Neural cell (in vitro differentiated cells): ENCODE data around the gene CSNK1E. TPM values are rescaled to one million over a fixed set of nuclear protein-coding genes. Genes with fewer than 3 reads are reported as not detected.

Experiments
- H2AFZ ChIP-seq: fragments of 200-600, 300-800 bp; sonication (generic), shearing (Covaris generic); 2 replicates; pipeline ENCODE4 v1.6.0; 2014; ENCODE audit warnings: low read depth, mild to moderate bottlenecking, antibody characterized with exemption, low read length, moderate library complexity
- H3F3A ChIP-seq: fragments of 200-600 bp; shearing (Covaris generic); 2 replicates; pipeline ENCODE4 v1.6.1; 2016; ENCODE audit warnings: mild to moderate bottlenecking, moderate library complexity, mixed read lengths, antibody characterized with exemption, low read length; ENCODE audit not compliant: insufficient read depth, poor library complexity, severe bottlenecking
- H3K27ac ChIP-seq: fragments of 200-600, 300-800 bp; sonication (generic), shearing (Covaris generic); 2 replicates; pipeline ENCODE4 v1.5.1; 2014; ENCODE audit warnings: mild to moderate bottlenecking, low read length, moderate library complexity
- H3K27me3 ChIP-seq: fragments of 300-800, 200-600 bp; sonication (generic), shearing (Covaris generic); 2 replicates; pipeline ENCODE4 v1.6.0; 2014; ENCODE audit warnings: mild to moderate bottlenecking, low read depth, low read length, moderate library complexity; ENCODE audit not compliant: insufficient read depth
- H3K36me3 ChIP-seq: fragments of 300-800, 200-600 bp; sonication (generic), shearing (Covaris generic); 2 replicates; pipeline ENCODE4 v1.5.1; 2014; ENCODE audit warnings: mild to moderate bottlenecking, antibody characterized with exemption, low read length, moderate library complexity; ENCODE audit not compliant: insufficient read depth
- H3K4me2 ChIP-seq: fragments of 300-800, 200-600 bp; sonication (generic), shearing (Covaris generic); 2 replicates; pipeline ENCODE4 v1.6.0; 2014; ENCODE audit warnings: mild to moderate bottlenecking, low read length
- H3K4me3 ChIP-seq: fragments of 300-800, 200-600 bp; sonication (generic), shearing (Covaris generic); 2 replicates; pipeline ENCODE4 v1.5.1; 2014; ENCODE audit warnings: mild to moderate bottlenecking, low read length, moderate library complexity
- H3K79me2 ChIP-seq: fragments of 200-600 bp; shearing (Covaris generic); replicated peaks from 2 replicates; pipeline ENCODE4 v1.6.0; 2014; ENCODE audit warnings: mild to moderate bottlenecking, low read length, moderate library complexity; ENCODE audit not compliant: insufficient read depth
- H3K9ac ChIP-seq: fragments of 300-800, 200-600 bp; sonication (generic), shearing (Covaris generic); 2 replicates; pipeline ENCODE4 v1.6.1; 2016; ENCODE audit warnings: mild to moderate bottlenecking, low read length, mixed read lengths
- H3K9me2 ChIP-seq: fragments of 200-600 bp; shearing (Covaris generic); 2 replicates; pipeline ENCODE4 v1.6.1; 2016; ENCODE audit warnings: mild to moderate bottlenecking, low read length, mixed read lengths; ENCODE audit not compliant: insufficient read depth
- H3K9me3 ChIP-seq: fragments of 200-600, 300-800 bp; sonication (generic), shearing (Covaris generic); 2 replicates; pipeline ENCODE4 v1.6.1; 2016; ENCODE audit warnings: mild to moderate bottlenecking, mixed run types, low read length, moderate library complexity, mixed read lengths
- H4K20me1 ChIP-seq: fragments of 200-600 bp; shearing (Covaris generic); 2 replicates; pipeline ENCODE4 v1.6.1; 2016; ENCODE audit warnings: mild to moderate bottlenecking, mixed run types; ENCODE audit not compliant: insufficient read depth
- CTCF ChIP-seq: fragments of 450-650 bp; IDR thresholded peaks from 2 replicates; pipeline ENCODE4 v1.5.1; 2014; ENCODE audit warnings: antibody characterized with exemption, mild to moderate bottlenecking, moderate library complexity; ENCODE audit not compliant: poor library complexity, severe bottlenecking
- EP300 ChIP-seq: fragments of 450-650 bp; conservative IDR thresholded peaks from 2 replicates; pipeline ENCODE4 v1.6.1; 2014; ENCODE audit warnings: antibody characterized with exemption, mild to moderate bottlenecking, moderate library complexity; ENCODE audit not compliant: poor library complexity, severe bottlenecking
- EZH2 ChIP-seq: fragments of 200-600, 300-800 bp; shearing (Covaris generic), sonication (generic); IDR thresholded peaks from 2 replicates; pipeline ENCODE4 v1.6.1; 2014; ENCODE audit warnings: antibody characterized with exemption, low read length, borderline replicate concordance, mild to moderate bottlenecking; ENCODE audit not compliant: insufficient read depth, poor library complexity, severe bottlenecking
- RAD21 ChIP-seq: fragments of 450-650 bp; conservative IDR thresholded peaks from 2 replicates; pipeline ENCODE4 v1.6.1; 2014; ENCODE audit warnings: antibody characterized with exemption, mild to moderate bottlenecking, moderate library complexity
- REST ChIP-seq: IDR thresholded peaks from 2 replicates; pipeline ENCODE4 v1.6.1; 2012; ENCODE audit warnings: borderline replicate concordance
- SMC3 ChIP-seq: fragments of 450-650 bp; conservative IDR thresholded peaks from 2 replicates; pipeline ENCODE4 v1.6.1; 2014; ENCODE audit warnings: antibody characterized with exemption, mild to moderate bottlenecking, moderate library complexity; ENCODE audit not compliant: poor library complexity
- polyA plus RNA-seq: library from polyadenylated mRNA; depleted of rRNA; stranded (reverse); fragments of >200 nt; gene quantifications from 2 replicates; pipeline ENCODE4 v1.2.3, GENCODE V29; 2014

Gene CSNK1E
- polyA plus RNA-seq, 1 donor from 2014 or later, result 230 TPM

- no peaks in the 10 kb centered on the region for H3K36me3 ChIP-seq
- H3K27me3 ChIP-seq, result no peaks in the 10 kb centered on the region
- H3K4me3 ChIP-seq, result no peak overlapping the region
- no peaks in the 10 kb centered on the region for H3K9me3 ChIP-seq
- H3K9me2 ChIP-seq, result no peaks in the 10 kb centered on the region
- no peaks in the 10 kb centered on the region for H3K79me2 ChIP-seq
- no peaks in the 10 kb centered on the region for H4K20me1 ChIP-seq
- no peaks in the 10 kb centered on the region for H3F3A ChIP-seq
- no peak overlapping the region for H3K4me2 ChIP-seq
- H3K9ac ChIP-seq, result no peak overlapping the region
- TF ChIP-seq REST (no peak), RAD21 (no peak), SMC3 (no peak)
- no peak overlapping the region for H3K27ac ChIP-seq
- H2AFZ ChIP-seq, result no peak overlapping the region
These were observed 65.9 kb downstream of the CSNK1E start for GRCh38 chr22:38251341-38251692.

- no peaks in the 10 kb centered on the region for H3K36me3 ChIP-seq
- H3K9ac ChIP-seq, result no peak overlapping the region
- H3K27ac ChIP-seq, result no peak overlapping the region
- H3K4me3 ChIP-seq, result no peak overlapping the region
- no peaks in the 10 kb centered on the region for H3K27me3 ChIP-seq
- no peak overlapping the region for H2AFZ ChIP-seq
- H3F3A ChIP-seq, result no peaks in the 10 kb centered on the region
- H3K4me2 ChIP-seq, result no peak overlapping the region
- no peaks in the 10 kb centered on the region for H4K20me1 ChIP-seq
- H3K9me2 ChIP-seq, result no peaks in the 10 kb centered on the region
- no peaks in the 10 kb centered on the region for H3K79me2 ChIP-seq
- TF ChIP-seq CTCF (no peak), EZH2 (no peak), EP300 (no peak), REST (no peak)
- no peaks in the 10 kb centered on the region for H3K9me3 ChIP-seq
These were observed 66.4 kb downstream of the CSNK1E start for GRCh38 chr22:38250643-38251340.
